Activated CD8-positive, alpha-beta T cell treated with anti-CD3 and anti-CD28 coated beads, Interleukin-2, amount 10 ng/mL, durations not matched to agents 7 days and 5 days (primary cell): ENCODE results near the gene MYCBPAP. TPM values are rescaled to one million over a fixed set of nuclear protein-coding genes. Genes with fewer than 3 reads are reported as not detected.

Experiments used
- ATAC-seq: fragments of 150-1000 bp; cut with Tn5 transposase; one replicate; pipeline ENCODE4 v1.10.0; 2021; ENCODE audit warnings: moderate library complexity
- CTCF ChIA-PET: fragments of 350-600 bp; sonication (Branson Sonifier 250); formaldehyde crosslinking; loops from one replicate; lab custom pipeline; 2021; ENCODE audit warnings: antibody characterized with exemption; lab: Charles Lee
- POLR2A ChIA-PET: fragments of 350-600 bp; sonication (Branson Sonifier 250); formaldehyde crosslinking; loops from one replicate; lab custom pipeline; 2021; ENCODE audit warnings: antibody characterized with exemption; lab: Charles Lee
- DNase-seq: peaks from one replicate; pipeline ENCODE4 v3.0.0-alpha.2; 2020
- H3K27ac Mint-ChIP-seq: one replicate; pipeline ENCODE4 v1.8.0; 2021; ENCODE audit warnings: mild to moderate bottlenecking, mixed read lengths
- H3K27me3 Mint-ChIP-seq: one replicate; pipeline ENCODE4 v1.8.0; 2021; ENCODE audit warnings: low read depth, mixed read lengths
- H3K36me3 Mint-ChIP-seq: one replicate; pipeline ENCODE4 v1.8.0; 2021; ENCODE audit warnings: low read depth, mixed read lengths
- H3K4me1 Mint-ChIP-seq: one replicate; pipeline ENCODE4 v1.8.0; 2021; ENCODE audit warnings: low read depth, mixed read lengths
- H3K4me3 Mint-ChIP-seq: one replicate; pipeline ENCODE4 v1.8.0; 2021; ENCODE audit warnings: mild to moderate bottlenecking, mixed read lengths
- H3K9me3 Mint-ChIP-seq: one replicate; pipeline ENCODE4 v1.8.0; 2022; ENCODE audit warnings: mixed read lengths; ENCODE audit not compliant: insufficient read depth
- total RNA-seq, 2 experiments: library from RNA; stranded (reverse); gene quantifications; one replicate each; pipeline ENCODE4 v1.2.3, GENCODE V29; 2021

MYCBPAP gene
- total RNA-seq, 2 experiments from 2014 or later: 7.7 to 9.3 TPM

DNA sequence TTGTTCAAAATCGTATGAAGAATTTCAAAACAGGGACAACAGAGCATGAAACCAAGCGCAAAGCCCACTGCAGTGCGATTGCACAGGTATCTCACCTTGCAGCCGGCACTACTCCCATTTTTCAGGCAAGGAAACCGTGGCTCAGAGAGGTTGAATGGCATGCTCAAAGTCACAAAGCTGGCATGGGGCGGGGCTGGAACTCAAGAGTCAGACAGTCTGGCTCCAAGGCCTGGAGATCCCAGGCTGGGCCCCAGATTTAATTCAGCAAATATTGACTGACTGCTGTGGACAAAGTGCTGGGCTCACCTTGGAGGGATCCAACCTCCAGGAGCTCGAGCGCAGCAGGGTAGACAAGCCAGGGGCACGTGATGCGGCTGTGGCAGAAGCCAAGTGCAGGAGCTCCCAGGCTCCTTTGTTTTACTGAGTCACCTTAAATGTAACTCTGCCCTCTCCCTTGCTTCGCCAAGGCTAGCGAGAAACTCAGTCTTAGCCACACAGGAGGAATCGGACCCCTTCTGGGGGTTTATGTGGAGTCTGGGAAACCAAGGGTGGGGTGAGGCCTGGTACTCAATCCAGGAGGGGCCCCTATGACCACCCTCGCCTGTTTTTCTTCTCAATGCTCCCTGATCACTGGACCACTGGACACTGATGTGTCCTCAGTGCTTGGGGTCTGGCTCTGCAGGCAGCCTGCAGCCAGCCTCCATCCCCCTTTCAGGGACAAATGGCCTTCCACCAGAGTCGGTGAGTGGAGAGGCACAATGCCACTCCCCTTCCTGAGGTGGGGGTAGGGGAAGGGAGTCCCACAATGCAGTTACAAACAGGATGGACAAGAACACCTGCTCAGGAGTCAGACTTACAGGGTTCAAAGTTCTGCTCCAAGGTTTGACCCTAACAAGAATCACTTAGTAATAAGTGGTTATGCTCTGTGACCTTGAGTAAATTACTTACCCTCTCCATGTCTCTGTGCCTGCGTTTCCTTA lies 34.8 kb downstream of the MYCBPAP start:
- CTCF ChIA-PET: interaction anchor here (0.7 to 4.8 kb wide), 17 partner anchors 12 to 309 kb away, joined by 3 to 28 read pairs (median 3); partner anchors contain the start of genes ANKRD40 and RSAD1
- ATAC-seq: no peak
- Mint-ChIP-seq H3K9me3 (no peaks in the 10 kb centered on the region), H3K27ac (no peak overlapping the region), H3K4me3 (peak overlapping the region; percentile 73), H3K27me3 (peaks cover 13% of the 10 kb centered on the region), H3K4me1 (peaks cover 28% of the 10 kb centered on the region), H3K36me3 (no peaks in the 10 kb centered on the region)
- no peak for DNase-seq
- POLR2A ChIA-PET: no interaction called here

DNA sequence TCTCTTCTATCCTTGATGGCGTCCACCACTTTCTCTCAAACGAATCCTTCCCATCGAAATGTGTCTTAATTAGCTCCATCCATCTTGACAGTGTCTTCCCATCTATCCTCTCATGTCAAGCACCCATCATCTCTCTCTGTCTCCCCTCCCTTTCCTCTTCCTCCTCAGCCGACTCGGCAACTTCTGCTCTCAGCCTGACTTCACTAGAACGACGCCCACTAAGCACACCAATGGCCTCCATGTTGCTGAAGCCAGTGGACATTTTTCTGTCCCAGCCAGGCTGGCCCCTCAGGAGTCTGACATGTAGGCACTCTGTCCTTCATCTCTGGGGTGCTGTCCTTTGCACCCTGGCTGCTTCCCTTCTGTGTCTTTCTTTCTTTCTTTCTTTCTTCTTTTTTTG lies 36.3 kb downstream of the MYCBPAP start:
- Mint-ChIP-seq H3K36me3 (no peaks in the 10 kb centered on the region), H3K4me1 (peaks cover 29% of the 10 kb centered on the region), H3K9me3 (no peaks in the 10 kb centered on the region), H3K4me3 (no peak overlapping the region), H3K27me3 (peaks cover 13% of the 10 kb centered on the region), H3K27ac (no peak overlapping the region)
- ChIA-PET POLR2A (no interaction called here), CTCF (interaction anchor here (0.8 to 4.8 kb wide), 4 partner anchors 11 to 293 kb away, joined by 3 to 28 read pairs (median 4); no protein-coding TSS in a partner anchor)
- DNase-seq: no peak
- ATAC-seq: no peak

DNA sequence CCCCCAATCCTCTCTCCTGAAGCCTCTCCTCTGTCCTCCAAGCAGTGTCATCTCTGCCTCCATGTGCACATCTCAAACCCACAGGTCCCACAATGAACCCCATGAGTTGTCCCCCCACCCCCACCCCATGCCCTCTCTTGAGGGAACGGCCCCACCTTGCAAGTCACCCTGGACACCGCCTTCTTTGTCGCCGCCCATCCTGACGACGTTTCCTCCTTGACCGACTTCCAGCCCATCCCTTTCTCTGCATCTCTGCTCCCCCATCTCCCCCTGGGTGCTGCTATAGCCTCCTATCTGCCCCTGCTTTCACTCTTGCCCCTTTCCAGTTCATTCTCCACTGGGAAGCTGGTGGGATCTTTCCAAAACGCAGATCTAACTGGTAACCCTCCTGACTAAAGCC lies 37.1 kb downstream of the MYCBPAP start:
- POLR2A ChIA-PET: no interaction called here
- Mint-ChIP-seq H3K27ac (no peak overlapping the region), H3K4me3 (no peak overlapping the region), H3K9me3 (no peaks in the 10 kb centered on the region), H3K27me3 (peaks cover 13% of the 10 kb centered on the region), H3K36me3 (no peaks in the 10 kb centered on the region), H3K4me1 (peaks cover 29% of the 10 kb centered on the region)
- CTCF ChIA-PET: interaction anchor here (0.8 to 4.8 kb wide), 4 partner anchors 12 to 292 kb away, joined by 3 to 28 read pairs (median 4); no protein-coding TSS in a partner anchor
- ATAC-seq (no peak), DNase-seq (no peak)

DNA sequence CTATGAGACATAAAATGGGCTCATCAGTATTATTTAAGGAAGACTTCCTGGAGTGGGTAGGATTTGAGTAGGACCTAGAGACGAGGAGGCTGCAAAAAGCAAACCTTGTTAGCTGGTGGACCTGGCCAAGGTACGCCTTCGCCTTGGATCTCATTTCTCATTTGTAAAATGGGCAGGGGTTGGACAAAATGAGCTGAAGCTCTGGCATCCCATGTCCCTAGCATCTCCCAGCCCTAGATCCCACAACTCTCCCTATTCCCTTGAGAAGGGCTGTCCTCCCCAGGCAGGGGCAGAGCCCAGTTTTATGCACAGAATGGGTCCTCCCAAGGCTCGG lies 38.4 kb downstream of the MYCBPAP start:
- Mint-ChIP-seq H3K36me3 (no peaks in the 10 kb centered on the region), H3K9me3 (no peaks in the 10 kb centered on the region), H3K4me1 (peaks cover 24% of the 10 kb centered on the region), H3K27ac (no peak overlapping the region), H3K4me3 (peak overlapping the region; percentile 77), H3K27me3 (peaks cover 13% of the 10 kb centered on the region)
- DNase-seq (no peak), ATAC-seq (no peak)
- POLR2A ChIA-PET: interaction anchor here (0.6 kb wide), 2 partner anchors 64 to 149 kb away, joined by 3 read pairs; no protein-coding TSS in a partner anchor
- CTCF ChIA-PET: interaction anchor here (0.6 to 4.8 kb wide), 8 partner anchors 66 to 377 kb away, joined by 3 to 28 read pairs (median 4); partner anchors contain the start of gene ANKRD40

DNA sequence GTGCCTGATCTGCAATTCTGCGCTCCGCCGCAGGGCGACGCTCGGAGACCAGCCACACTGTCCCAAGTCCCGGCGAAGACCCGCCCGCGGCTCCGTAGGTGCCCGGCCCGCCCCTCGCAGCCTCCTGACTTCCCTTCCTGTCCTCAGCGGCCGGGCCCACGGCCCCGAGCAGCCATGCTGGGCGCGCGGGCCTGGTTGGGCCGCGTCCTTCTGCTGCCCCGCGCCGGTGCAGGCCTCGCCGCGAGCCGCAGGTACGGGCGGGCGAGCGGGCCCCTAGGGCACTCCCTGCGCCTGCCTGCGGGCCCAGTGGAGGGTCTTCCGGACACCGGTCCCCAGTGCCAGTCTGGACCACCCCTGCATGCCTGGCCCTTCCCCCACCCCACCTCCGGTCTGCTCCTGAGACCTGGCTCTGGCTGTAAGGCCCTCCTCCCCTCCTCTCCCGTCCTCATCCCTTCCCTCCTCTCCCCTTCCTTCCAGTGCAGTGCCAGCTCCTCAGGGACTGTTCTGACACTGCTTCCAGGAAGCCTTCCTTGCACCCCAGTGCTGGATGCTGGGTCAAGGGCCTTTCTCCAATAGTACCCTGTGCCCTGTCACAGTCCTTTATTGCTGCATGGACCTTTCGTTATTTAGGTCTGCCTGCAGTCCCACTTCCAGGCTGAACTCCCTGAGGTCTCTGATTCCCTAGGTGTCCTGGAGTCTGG lies 38.9 kb downstream of the MYCBPAP start, which contains the start of gene SPATA20:
TSS of gene SPATA20 (plus strand) at position 140 of the 701 bp plus-strand sequence. CDS start at position 175, 35 bp downstream.
- ATAC-seq: peak; percentile 93
- peaks cover 13% of the 10 kb centered on the region for H3K27me3 Mint-ChIP-seq
- ChIA-PET POLR2A (interaction anchor here (0.6 kb wide), 2 partner anchors 64 to 148 kb away, joined by 3 read pairs; no protein-coding TSS in a partner anchor), CTCF (interaction anchor here (0.7 to 4.8 kb wide), 7 partner anchors 66 to 161 kb away, joined by 3 to 28 read pairs (median 4); partner anchors contain the start of gene ANKRD40)
- H3K4me3 Mint-ChIP-seq: peak within 1 kb of the TSS; percentile 77
- H3K36me3 Mint-ChIP-seq: no peaks in the 10 kb centered on the region
- peaks cover 22% of the 10 kb centered on the region for H3K4me1 Mint-ChIP-seq
- peak within 1 kb of the TSS; percentile 88 for H3K27ac Mint-ChIP-seq
- no peaks in the 10 kb centered on the region for H3K9me3 Mint-ChIP-seq
- peak; percentile 93 for DNase-seq

DNA sequence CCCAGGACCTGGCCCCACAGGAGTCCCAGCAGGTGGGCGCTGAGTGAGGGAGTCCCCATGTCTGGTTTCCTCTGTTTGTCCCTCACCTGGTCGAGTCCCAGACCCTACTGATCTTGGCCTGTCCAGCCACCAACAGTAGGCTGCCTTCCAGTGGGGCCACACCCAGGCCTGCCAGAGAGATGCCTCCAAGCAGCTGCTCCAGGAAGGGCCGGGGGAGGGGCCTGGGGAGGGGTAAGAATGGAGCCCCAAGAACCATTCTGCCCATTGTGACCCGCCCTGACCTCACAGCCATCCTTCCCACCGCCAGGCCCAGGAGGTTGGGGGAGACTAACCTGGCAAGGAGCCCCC lies 39.5 kb downstream of the MYCBPAP start:
- DNase-seq (no peak), ATAC-seq (no peak)
- Mint-ChIP-seq H3K27me3 (peaks cover 13% of the 10 kb centered on the region), H3K27ac (peak overlapping the region; percentile 88), H3K9me3 (no peaks in the 10 kb centered on the region), H3K4me3 (peak overlapping the region; percentile 77), H3K36me3 (no peaks in the 10 kb centered on the region), H3K4me1 (peaks cover 17% of the 10 kb centered on the region)
- POLR2A ChIA-PET: no interaction called here
- CTCF ChIA-PET: interaction anchor here (1.4 to 4.8 kb wide), 2 partner anchors 77 to 161 kb away, joined by 4 to 28 read pairs; partner anchors contain the start of gene ANKRD40

DNA sequence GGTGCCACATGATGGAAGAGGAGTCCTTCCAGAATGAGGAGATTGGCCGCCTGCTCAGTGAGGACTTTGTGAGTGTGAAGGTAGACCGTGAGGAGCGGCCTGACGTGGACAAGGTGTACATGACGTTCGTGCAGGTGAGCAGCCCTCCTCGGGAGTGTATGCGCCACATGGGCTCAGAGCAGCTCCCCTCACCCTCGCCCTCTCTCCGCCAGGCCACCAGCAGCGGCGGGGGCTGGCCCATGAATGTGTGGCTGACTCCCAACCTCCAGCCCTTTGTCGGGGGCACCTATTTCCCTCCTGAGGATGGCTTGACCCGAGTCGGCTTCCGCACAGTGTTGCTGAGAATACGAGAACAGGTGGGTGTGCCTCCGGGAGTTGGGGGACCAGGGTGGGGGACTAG lies 40.6 kb downstream of the MYCBPAP start:
- DNase-seq (no peak), ATAC-seq (no peak)
- H3K9me3 Mint-ChIP-seq: no peaks in the 10 kb centered on the region
- H3K27me3 Mint-ChIP-seq: peaks cover 13% of the 10 kb centered on the region
- H3K4me3 Mint-ChIP-seq: no peak overlapping the region
- no peak overlapping the region for H3K27ac Mint-ChIP-seq
- ChIA-PET POLR2A (no interaction called here), CTCF (interaction anchor here (2.2 kb wide), 1 partner anchor 79 kb away, joined by 9 read pairs; no protein-coding TSS in a partner anchor)
- H3K4me1 Mint-ChIP-seq: peaks cover 11% of the 10 kb centered on the region
- H3K36me3 Mint-ChIP-seq: no peaks in the 10 kb centered on the region

DNA sequence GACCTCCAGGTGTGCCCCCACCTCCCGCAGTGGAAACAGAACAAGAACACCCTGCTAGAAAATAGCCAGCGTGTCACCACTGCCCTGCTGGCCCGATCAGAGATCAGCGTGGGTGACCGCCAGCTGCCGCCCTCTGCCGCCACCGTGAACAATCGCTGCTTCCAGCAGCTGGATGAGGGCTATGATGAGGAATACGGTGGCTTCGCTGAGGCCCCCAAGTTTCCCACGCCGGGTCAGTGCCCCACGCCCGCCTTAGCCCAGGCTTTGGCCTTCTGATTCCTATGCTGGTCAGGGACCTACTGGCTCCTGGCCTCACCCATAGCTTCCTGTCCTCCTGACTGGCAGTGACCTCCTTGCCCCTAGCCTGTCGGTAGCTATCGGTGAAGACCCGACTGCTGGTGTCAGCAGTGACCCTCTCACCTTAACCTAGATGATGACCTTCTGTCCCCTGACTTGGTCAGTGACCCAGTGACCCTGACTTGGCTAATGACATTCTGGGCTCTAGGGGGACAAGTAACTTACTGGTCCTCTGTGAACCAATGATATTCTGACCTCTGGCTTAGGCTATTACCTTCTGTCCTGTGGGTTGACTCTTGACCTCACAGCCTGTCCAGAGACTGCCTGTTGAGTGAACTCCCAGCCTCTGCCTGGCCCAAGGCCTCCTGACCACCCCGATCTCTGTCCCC lies 41.2 kb downstream of the MYCBPAP start:
- ATAC-seq (no peak), DNase-seq (no peak)
- no peak overlapping the region for H3K27ac Mint-ChIP-seq
- peaks cover 8% of the 10 kb centered on the region for H3K27me3 Mint-ChIP-seq
- H3K36me3 Mint-ChIP-seq: no peaks in the 10 kb centered on the region
- CTCF ChIA-PET: interaction anchor here (0.6 to 2.2 kb wide), 2 partner anchors 79 to 81 kb away, joined by 3 to 9 read pairs; no protein-coding TSS in a partner anchor
- no peaks in the 10 kb centered on the region for H3K9me3 Mint-ChIP-seq
- H3K4me1 Mint-ChIP-seq: peaks cover 11% of the 10 kb centered on the region
- H3K4me3 Mint-ChIP-seq: no peak overlapping the region
- POLR2A ChIA-PET: no interaction called here

DNA sequence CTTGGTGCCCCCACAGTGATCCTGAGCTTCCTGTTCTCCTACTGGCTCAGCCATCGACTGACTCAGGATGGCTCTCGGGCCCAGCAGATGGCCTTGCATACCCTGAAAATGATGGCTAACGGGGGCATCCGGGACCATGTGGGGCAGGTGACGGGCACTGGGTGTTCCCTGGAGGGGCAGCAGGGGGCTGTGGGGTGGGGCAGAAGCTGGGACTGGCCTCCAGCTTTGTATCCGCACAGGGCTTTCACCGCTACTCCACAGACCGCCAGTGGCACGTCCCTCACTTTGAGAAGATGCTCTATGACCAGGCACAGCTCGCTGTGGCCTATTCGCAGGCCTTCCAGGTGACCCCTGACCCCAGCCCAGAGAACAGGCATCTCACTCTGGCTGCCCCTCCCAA lies 41.7 kb downstream of the MYCBPAP start:
- POLR2A ChIA-PET: no interaction called here
- CTCF ChIA-PET: interaction anchor here (0.6 to 2.2 kb wide), 5 partner anchors 8 to 80 kb away, joined by 3 to 9 read pairs (median 5); partner anchors contain the start of gene CACNA1G
- Mint-ChIP-seq H3K9me3 (no peaks in the 10 kb centered on the region), H3K27me3 (peaks cover 6% of the 10 kb centered on the region), H3K4me3 (no peak overlapping the region), H3K4me1 (peaks cover 11% of the 10 kb centered on the region), H3K27ac (no peak overlapping the region), H3K36me3 (no peaks in the 10 kb centered on the region)
- DNase-seq (no peak), ATAC-seq (no peak)

DNA sequence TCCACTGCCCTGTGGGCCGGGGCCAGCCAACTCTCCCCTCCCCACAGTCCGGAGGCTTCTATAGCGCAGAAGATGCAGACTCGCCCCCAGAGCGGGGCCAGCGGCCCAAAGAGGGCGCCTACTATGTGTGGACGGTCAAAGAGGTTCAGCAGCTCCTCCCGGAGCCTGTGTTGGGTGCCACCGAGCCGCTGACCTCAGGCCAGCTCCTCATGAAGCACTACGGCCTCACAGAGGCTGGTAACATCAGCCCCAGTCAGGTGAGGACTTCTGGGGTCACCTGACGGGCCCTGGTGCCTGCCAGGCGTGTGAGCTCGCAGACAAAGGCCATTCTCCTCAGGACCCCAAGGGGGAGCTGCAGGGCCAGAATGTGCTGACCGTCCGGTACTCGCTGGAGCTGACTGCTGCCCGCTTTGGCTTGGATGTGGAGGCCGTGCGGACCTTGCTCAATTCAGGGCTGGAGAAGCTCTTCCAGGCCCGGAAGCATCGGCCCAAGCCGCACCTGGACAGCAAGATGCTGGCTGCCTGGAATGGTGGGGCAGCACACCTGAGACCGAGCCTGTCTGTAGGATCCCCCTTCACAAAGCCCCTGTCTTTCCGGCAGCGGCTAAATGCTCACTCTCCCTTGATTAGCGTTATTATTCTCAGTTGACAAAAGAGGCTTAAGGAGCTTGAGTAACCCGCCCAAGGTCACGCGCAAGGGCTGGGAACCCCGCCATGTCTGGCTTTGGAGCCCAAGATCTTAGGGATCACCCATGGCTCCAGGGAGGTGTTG lies 42.6 kb downstream of the MYCBPAP start:
- Mint-ChIP-seq H3K4me1 (peaks cover 11% of the 10 kb centered on the region), H3K4me3 (no peak overlapping the region), H3K36me3 (no peaks in the 10 kb centered on the region), H3K27me3 (no peaks in the 10 kb centered on the region), H3K9me3 (no peaks in the 10 kb centered on the region), H3K27ac (no peak overlapping the region)
- CTCF ChIA-PET: interaction anchor here (1.1 to 2.2 kb wide), 5 partner anchors 9 to 77 kb away, joined by 4 to 9 read pairs (median 5); partner anchors contain the start of gene CACNA1G
- no peak for ATAC-seq
- POLR2A ChIA-PET: no interaction called here
- DNase-seq: no peak
